ENCODE data around the gene POMT1. TPM values are rescaled to one million over a fixed set of nuclear protein-coding genes. Genes with fewer than 3 reads are reported as not detected.

Gene POMT1
- total RNA-seq, 1 experiment from 2014 or later, result 29.0 TPM

- Histone ChIP-seq H3K79me2 (ENCODE audit: low read length) (no peaks in the 10 kb centered on the region), H3K27me3 (ENCODE audit: low read length) (no peaks in the 10 kb centered on the region), H3K9me2 (replicated peaks; ENCODE audit: insufficient read depth, low read length) (no peaks in the 10 kb centered on the region), H3K4me1 (ENCODE audit: low read length) (no peaks in the 10 kb centered on the region), H3K9me3 (ENCODE audit: low read length) (no peaks in the 10 kb centered on the region), H3K27ac (ENCODE audit: low read length) (no peak overlapping the region), H2AFZ (ENCODE audit: low read length) (no peak overlapping the region), H3K9ac (ENCODE audit: low read length) (no peak overlapping the region), H3K36me3 (ENCODE audit: insufficient read depth, low read length) (no peaks in the 10 kb centered on the region), H3K4me3 (ENCODE audit: low read length) (no peak overlapping the region), H3K4me2 (ENCODE audit: low read depth, low read length, poor library complexity, severe bottlenecking) (no peak overlapping the region), H4K20me1 (ENCODE audit: insufficient read depth, low read depth, low read length) (no peaks in the 10 kb centered on the region)
- DNase-seq, result peak; percentile 51
These were observed 51.5 kb downstream of the POMT1 start for GRCh38 chr9:131554087-131554842.

- Histone ChIP-seq H2AFZ (ENCODE audit: low read length) (no peak overlapping the region), H3K36me3 (ENCODE audit: insufficient read depth, low read length) (no peaks in the 10 kb centered on the region), H3K4me1 (ENCODE audit: low read length) (no peaks in the 10 kb centered on the region), H3K4me3 (ENCODE audit: low read length) (no peak overlapping the region), H3K9me3 (ENCODE audit: low read length) (no peaks in the 10 kb centered on the region), H3K27me3 (ENCODE audit: low read length) (no peaks in the 10 kb centered on the region), H3K9ac (ENCODE audit: low read length) (no peak overlapping the region), H4K20me1 (ENCODE audit: insufficient read depth, low read depth, low read length) (no peaks in the 10 kb centered on the region), H3K4me2 (ENCODE audit: low read depth, low read length, poor library complexity, severe bottlenecking) (no peak overlapping the region), H3K9me2 (replicated peaks; ENCODE audit: insufficient read depth, low read length) (no peaks in the 10 kb centered on the region), H3K27ac (ENCODE audit: low read length) (no peak overlapping the region), H3K79me2 (ENCODE audit: low read length) (no peaks in the 10 kb centered on the region)
- no peak for DNase-seq
These were observed 52.2 kb downstream of the POMT1 start for GRCh38 chr9:131554843-131555351.

GRCh38 chr9:131555841-131556673 lies 53.3 kb downstream of the POMT1 start:
- H3K27me3 ChIP-seq (ENCODE audit: low read length), result no peaks in the 10 kb centered on the region
- no peak for DNase-seq
- no peak overlapping the region for H2AFZ ChIP-seq (ENCODE audit: low read length)
- H3K9me2 ChIP-seq (replicated peaks; ENCODE audit: insufficient read depth, low read length), result no peaks in the 10 kb centered on the region
- H3K27ac ChIP-seq (ENCODE audit: low read length), result no peak overlapping the region
- no peaks in the 10 kb centered on the region for H3K4me1 ChIP-seq (ENCODE audit: low read length)
- no peak overlapping the region for H3K4me3 ChIP-seq (ENCODE audit: low read length)
- H3K9ac ChIP-seq (ENCODE audit: low read length), result no peak overlapping the region
- no peaks in the 10 kb centered on the region for H3K36me3 ChIP-seq (ENCODE audit: insufficient read depth, low read length)
- no peaks in the 10 kb centered on the region for H4K20me1 ChIP-seq (ENCODE audit: insufficient read depth, low read depth, low read length)
- H3K79me2 ChIP-seq (ENCODE audit: low read length), result no peaks in the 10 kb centered on the region
- no peak overlapping the region for H3K4me2 ChIP-seq (ENCODE audit: low read depth, low read length, poor library complexity, severe bottlenecking)
- no peaks in the 10 kb centered on the region for H3K9me3 ChIP-seq (ENCODE audit: low read length)

GRCh38 chr9:131557855-131558548 lies 55.3 kb downstream of the POMT1 start:
- Histone ChIP-seq H3K4me2 (ENCODE audit: low read depth, low read length, poor library complexity, severe bottlenecking) (no peak overlapping the region), H3K79me2 (ENCODE audit: low read length) (no peaks in the 10 kb centered on the region), H4K20me1 (ENCODE audit: insufficient read depth, low read depth, low read length) (no peaks in the 10 kb centered on the region), H2AFZ (ENCODE audit: low read length) (no peak overlapping the region), H3K9me3 (ENCODE audit: low read length) (no peaks in the 10 kb centered on the region), H3K9me2 (replicated peaks; ENCODE audit: insufficient read depth, low read length) (no peaks in the 10 kb centered on the region), H3K27ac (ENCODE audit: low read length) (no peak overlapping the region), H3K4me1 (ENCODE audit: low read length) (no peaks in the 10 kb centered on the region), H3K36me3 (ENCODE audit: insufficient read depth, low read length) (no peaks in the 10 kb centered on the region), H3K4me3 (ENCODE audit: low read length) (no peak overlapping the region), H3K27me3 (ENCODE audit: low read length) (no peaks in the 10 kb centered on the region), H3K9ac (ENCODE audit: low read length) (no peak overlapping the region)
- DNase-seq, result no peak

GRCh38 chr9:131559421-131560000 lies 56.8 kb downstream of the POMT1 start:
- Histone ChIP-seq H3K9me3 (ENCODE audit: low read length) (no peaks in the 10 kb centered on the region), H3K79me2 (ENCODE audit: low read length) (no peaks in the 10 kb centered on the region), H3K4me1 (ENCODE audit: low read length) (no peaks in the 10 kb centered on the region), H3K9ac (ENCODE audit: low read length) (no peak overlapping the region), H2AFZ (ENCODE audit: low read length) (no peak overlapping the region), H3K27me3 (ENCODE audit: low read length) (no peaks in the 10 kb centered on the region), H3K9me2 (replicated peaks; ENCODE audit: insufficient read depth, low read length) (no peaks in the 10 kb centered on the region), H3K4me2 (ENCODE audit: low read depth, low read length, poor library complexity, severe bottlenecking) (no peak overlapping the region), H3K36me3 (ENCODE audit: insufficient read depth, low read length) (no peaks in the 10 kb centered on the region), H4K20me1 (ENCODE audit: insufficient read depth, low read depth, low read length) (no peaks in the 10 kb centered on the region), H3K27ac (ENCODE audit: low read length) (no peak overlapping the region), H3K4me3 (ENCODE audit: low read length) (no peak overlapping the region)
- no peak for DNase-seq

- Histone ChIP-seq H3K36me3 (ENCODE audit: insufficient read depth, low read length) (no peaks in the 10 kb centered on the region), H3K9ac (ENCODE audit: low read length) (no peak overlapping the region), H2AFZ (ENCODE audit: low read length) (no peak overlapping the region), H3K79me2 (ENCODE audit: low read length) (no peaks in the 10 kb centered on the region), H3K4me1 (ENCODE audit: low read length) (no peaks in the 10 kb centered on the region), H3K27ac (ENCODE audit: low read length) (no peak overlapping the region), H3K27me3 (ENCODE audit: low read length) (no peaks in the 10 kb centered on the region), H3K9me3 (ENCODE audit: low read length) (no peaks in the 10 kb centered on the region), H3K4me2 (ENCODE audit: low read depth, low read length, poor library complexity, severe bottlenecking) (no peak overlapping the region), H3K9me2 (replicated peaks; ENCODE audit: insufficient read depth, low read length) (no peaks in the 10 kb centered on the region), H4K20me1 (ENCODE audit: insufficient read depth, low read depth, low read length) (no peaks in the 10 kb centered on the region), H3K4me3 (ENCODE audit: low read length) (no peak overlapping the region)
- no peak for DNase-seq
These were observed 59.6 kb downstream of the POMT1 start for GRCh38 chr9:131562032-131562959.

GRCh38 chr9:131565369-131565768 lies 62.7 kb downstream of the POMT1 start:
- no peak overlapping the region for H2AFZ ChIP-seq (ENCODE audit: low read length)
- no peaks in the 10 kb centered on the region for H3K36me3 ChIP-seq (ENCODE audit: insufficient read depth, low read length)
- no peak overlapping the region for H3K4me2 ChIP-seq (ENCODE audit: low read depth, low read length, poor library complexity, severe bottlenecking)
- H3K9ac ChIP-seq (ENCODE audit: low read length), result no peak overlapping the region
- no peaks in the 10 kb centered on the region for H4K20me1 ChIP-seq (ENCODE audit: insufficient read depth, low read depth, low read length)
- no peaks in the 10 kb centered on the region for H3K9me3 ChIP-seq (ENCODE audit: low read length)
- H3K4me1 ChIP-seq (ENCODE audit: low read length), result no peaks in the 10 kb centered on the region
- no peak overlapping the region for H3K4me3 ChIP-seq (ENCODE audit: low read length)
- no peaks in the 10 kb centered on the region for H3K9me2 ChIP-seq (replicated peaks; ENCODE audit: insufficient read depth, low read length)
- no peak overlapping the region for H3K27ac ChIP-seq (ENCODE audit: low read length)
- no peaks in the 10 kb centered on the region for H3K79me2 ChIP-seq (ENCODE audit: low read length)
- no peak for DNase-seq
- H3K27me3 ChIP-seq (ENCODE audit: low read length), result no peaks in the 10 kb centered on the region
